IPS-15b (cell line): ENCODE results near the gene MBD4.
A peak's percentile ranks its signal among the peaks of the same experiment; 100 is the strongest.
"Not testable (repeated sequence)": the region's sequence is repeated elsewhere in the genome, so short reads cannot be mapped to it uniquely, and the experiment has no call there.

Experiments
- H3K27me3 ChIP-seq: one replicate; pipeline ENCODE4 v1.6.1; 2013; ENCODE audit warnings: low read length; ENCODE audit not compliant: control insufficient read depth, insufficient read depth
- H3K36me3 ChIP-seq: one replicate; pipeline ENCODE4 v1.6.1; 2013; ENCODE audit warnings: low read length; ENCODE audit not compliant: control insufficient read depth, insufficient read depth
- H3K4me1 ChIP-seq: one replicate; pipeline ENCODE4 v1.6.1; 2013; ENCODE audit warnings: mild to moderate bottlenecking, low read length; ENCODE audit not compliant: control insufficient read depth, insufficient read depth
- H3K4me3 ChIP-seq: one replicate; pipeline ENCODE4 v1.5.1; 2013; ENCODE audit warnings: low read depth, low read length
- H3K9ac ChIP-seq: one replicate; pipeline ENCODE4 v1.6.1; 2013; ENCODE audit warnings: low read depth, mild to moderate bottlenecking, low read length
- H3K9me3 ChIP-seq: one replicate; pipeline ENCODE4 v1.6.1; 2013; ENCODE audit warnings: mild to moderate bottlenecking, low read length; ENCODE audit not compliant: control insufficient read depth, insufficient read depth

MBD4 gene

DNA sequence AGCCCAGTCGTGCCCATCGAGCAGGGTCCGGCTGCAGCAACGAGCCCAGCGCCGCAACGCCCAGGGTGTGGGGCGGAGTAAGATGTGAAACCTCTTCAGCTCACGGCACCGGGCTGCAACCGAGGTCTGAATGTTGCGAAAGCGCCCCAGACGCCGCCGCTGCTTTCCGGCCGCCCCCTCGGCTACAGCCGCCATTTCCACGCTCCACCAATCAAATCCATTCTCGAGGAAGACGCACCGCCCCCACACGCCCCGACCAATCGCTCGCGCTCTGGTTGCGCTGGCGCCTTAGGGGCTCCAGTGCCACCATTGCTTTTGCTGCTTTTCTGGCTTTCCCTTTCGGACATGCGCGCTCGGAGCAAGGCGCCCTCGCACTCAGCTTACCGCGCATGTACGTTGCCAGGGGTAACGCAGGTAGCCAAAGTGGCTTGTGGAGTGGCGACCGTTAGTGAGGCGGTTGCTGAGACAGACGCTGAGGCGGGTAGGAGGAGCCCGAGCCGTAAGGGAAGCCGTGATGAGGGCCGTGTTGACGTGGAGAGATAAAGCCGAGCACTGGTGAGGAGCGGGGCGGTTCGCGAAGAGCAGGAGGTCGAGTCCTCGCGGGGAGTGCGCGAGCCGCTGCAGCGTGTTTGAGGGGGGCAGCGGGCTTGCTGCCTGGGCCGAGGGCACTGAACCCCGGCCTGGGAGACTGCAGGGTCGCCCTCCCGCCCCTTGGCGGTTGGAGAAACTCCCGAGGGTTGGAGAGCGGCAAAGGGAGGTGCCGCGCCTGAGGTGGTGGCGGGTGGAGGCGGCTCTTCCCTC lies at the start of gene MBD4, which contains the start of gene IFT122:
TSS of gene MBD4 (minus strand) at position 132 of the 801 bp plus-strand sequence. CDS start at position 17, 115 bp downstream.
TSS of gene IFT122 (plus strand) at position 408 of the 801 bp plus-strand sequence. CDS start at position 515, 107 bp downstream.
- H3K36me3 ChIP-seq, result peaks cover 11% of the 10 kb centered on the region

DNA sequence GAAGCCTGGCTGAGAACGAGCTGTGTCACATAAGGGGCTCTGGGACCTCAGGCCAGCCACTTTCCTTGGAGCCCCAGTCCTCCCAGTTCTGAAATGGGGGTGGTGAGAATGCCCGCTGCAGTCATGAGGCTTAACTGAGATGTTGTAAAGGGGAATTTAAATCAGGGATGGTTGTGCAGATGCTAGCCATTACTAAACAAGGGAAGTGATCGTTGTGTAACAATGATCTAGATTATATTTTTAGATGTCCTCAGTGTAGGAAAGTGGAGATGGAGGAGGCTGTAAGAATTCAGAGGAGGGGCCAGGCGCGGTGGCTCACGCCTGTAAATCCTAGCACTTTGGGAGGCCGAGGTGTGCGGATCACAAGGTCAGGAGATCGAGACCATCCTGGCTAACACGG lies 49.5 kb upstream of the MBD4 start:
- not testable (repeated sequence) for H3K36me3 ChIP-seq, H3K4me1 ChIP-seq, H3K9ac ChIP-seq, H3K9me3 ChIP-seq, H3K27me3 ChIP-seq, H3K4me3 ChIP-seq

More for the DNA sequence above, at the start of gene MBD4, which contains the start of gene IFT122:
- Histone ChIP-seq H3K9me3 (no peaks in the 10 kb centered on the region), H3K27me3 (no peaks in the 10 kb centered on the region), H3K9ac (peak within 1 kb of the TSS; percentile 95), H3K4me1 (no peaks in the 10 kb centered on the region), H3K4me3 (peak within 1 kb of the TSS; percentile 98)

DNA sequence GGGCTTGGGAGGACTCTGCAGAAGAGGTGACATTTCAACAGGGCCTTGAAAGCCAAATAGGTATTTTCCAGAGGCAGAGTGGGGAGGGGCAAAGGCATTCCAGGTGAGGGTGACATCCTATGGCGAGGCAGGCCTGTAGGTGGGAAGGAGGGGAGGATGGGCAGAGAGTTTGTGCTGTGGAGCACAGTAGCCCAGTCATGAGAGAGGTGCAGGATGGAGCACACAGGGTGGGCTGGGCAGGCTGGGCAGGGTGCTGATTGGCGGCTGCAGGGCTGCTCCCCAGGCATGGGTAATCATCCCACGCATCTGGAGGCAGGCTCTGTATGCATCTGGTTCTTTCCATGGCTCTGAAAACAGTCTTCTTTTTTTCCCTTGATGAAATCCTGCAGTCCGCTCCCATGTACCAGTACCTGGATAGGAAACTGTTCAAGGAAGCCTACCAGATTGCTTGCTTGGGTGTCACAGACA lies 48.2 kb upstream of the MBD4 start:
- H3K4me1 ChIP-seq, H3K9me3 ChIP-seq, H3K27me3 ChIP-seq, H3K36me3 ChIP-seq, H3K9ac ChIP-seq, H3K4me3 ChIP-seq: not testable (repeated sequence)

DNA sequence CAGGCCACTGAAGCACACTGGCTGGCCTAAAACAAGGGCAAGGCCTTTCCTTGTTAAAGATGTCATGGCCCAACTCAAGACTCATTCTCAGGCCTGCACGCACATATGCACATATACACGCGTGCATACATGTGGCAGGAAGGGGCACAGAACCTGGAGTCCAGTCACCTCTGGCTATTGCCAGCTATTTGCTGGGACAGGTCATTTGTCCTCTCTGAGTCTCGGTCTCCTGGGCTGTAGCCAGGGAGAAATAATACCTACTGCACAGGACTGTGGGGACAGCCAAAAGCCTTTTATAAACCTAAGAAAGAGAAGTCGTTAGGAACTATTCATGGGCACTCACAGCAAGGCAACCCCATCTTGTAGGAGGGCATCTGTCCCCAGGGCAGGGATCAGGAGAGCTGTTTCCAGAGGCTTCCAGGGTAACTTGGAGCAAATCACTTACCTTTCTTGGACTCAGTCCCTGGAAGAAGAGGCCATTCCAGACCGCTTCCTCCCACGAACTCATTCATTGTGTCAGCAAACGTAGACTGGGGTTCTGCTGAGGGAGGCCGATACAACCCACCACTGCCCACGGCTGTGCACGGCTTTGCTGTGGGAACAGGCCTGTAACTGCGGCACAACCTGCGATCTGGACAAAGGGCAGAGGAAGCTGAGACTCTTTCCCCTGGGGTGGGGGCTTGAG lies 47.6 kb upstream of the MBD4 start:
- H3K9ac ChIP-seq, result no peak overlapping the region
- H3K4me1 ChIP-seq, result peaks cover 6% of the 10 kb centered on the region
- no peaks in the 10 kb centered on the region for H3K27me3 ChIP-seq
- no peak overlapping the region for H3K4me3 ChIP-seq
- no peaks in the 10 kb centered on the region for H3K9me3 ChIP-seq
- peaks cover 6% of the 10 kb centered on the region for H3K36me3 ChIP-seq

DNA sequence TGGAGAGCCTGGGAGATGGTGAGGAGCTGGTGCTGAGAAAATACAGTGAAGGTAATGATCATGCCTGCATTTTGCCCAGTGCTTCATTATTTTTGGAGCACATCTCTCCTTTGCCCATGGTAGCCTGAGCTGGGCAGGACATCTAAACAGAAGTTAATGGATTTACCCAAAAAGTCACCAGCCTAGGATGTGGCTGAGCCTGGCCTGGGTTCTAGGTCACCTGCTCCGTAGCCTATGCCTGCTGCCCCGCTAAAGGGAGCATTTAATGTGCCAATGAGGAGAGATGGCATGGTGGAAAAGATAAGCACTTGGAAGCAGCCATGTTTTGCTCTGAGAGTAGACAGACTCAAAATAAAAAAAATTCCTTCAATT lies 46.9 kb upstream of the MBD4 start:
- no peaks in the 10 kb centered on the region for H3K27me3 ChIP-seq
- H3K4me1 ChIP-seq, result peaks cover 6% of the 10 kb centered on the region
- no peak overlapping the region for H3K9ac ChIP-seq
- H3K9me3 ChIP-seq, result no peaks in the 10 kb centered on the region
- H3K36me3 ChIP-seq, result peaks cover 6% of the 10 kb centered on the region
- H3K4me3 ChIP-seq, result no peak overlapping the region

DNA sequence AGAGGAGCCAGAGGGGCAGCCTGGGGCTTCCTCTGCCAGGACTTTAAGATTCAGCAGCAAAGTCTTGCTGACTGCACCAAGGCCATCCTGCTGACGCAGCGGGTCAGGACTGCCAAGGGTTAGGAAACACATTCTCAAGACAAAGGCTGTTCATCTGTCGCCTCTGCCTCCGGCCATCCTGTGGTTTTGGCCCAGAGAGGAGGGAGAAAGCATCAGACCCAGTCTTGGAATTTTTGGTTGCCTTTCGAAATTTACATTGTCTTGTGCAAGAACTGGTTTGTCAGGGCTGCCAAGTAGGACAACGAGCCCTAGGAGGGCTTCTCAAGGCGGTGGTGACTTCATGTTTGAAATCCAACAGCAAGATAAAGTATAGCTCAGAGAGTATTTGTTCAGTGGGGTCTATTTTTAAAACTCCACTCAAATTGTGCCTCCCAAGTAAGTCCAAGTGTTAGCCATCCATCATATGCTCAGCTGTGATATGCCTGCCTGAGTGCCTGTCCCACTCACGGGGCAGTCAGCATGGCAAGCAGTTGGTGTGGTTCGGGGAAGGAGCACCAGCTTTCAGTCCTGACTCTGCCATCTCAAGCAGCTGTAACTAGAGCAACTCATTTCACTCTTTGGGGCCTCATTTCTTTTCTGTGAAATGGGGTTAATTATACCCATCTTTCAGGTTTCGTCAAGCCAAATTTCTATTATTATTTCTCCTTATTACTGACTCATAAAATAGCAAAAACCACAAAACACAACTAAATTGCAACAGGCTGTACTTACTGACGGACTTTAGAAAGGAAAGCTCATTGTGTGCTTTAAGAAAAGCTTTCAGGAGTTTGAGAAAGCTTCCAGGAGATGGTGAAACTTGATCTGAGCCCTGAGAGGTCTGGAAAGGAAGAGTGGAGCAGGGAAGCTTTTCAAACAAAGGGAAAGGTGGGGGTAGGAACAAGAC lies 46.2 kb upstream of the MBD4 start:
- Histone ChIP-seq H3K9ac (no peak overlapping the region), H3K9me3 (no peaks in the 10 kb centered on the region), H3K4me1 (peaks cover 6% of the 10 kb centered on the region), H3K27me3 (no peaks in the 10 kb centered on the region), H3K4me3 (no peak overlapping the region), H3K36me3 (peaks cover 6% of the 10 kb centered on the region)

DNA sequence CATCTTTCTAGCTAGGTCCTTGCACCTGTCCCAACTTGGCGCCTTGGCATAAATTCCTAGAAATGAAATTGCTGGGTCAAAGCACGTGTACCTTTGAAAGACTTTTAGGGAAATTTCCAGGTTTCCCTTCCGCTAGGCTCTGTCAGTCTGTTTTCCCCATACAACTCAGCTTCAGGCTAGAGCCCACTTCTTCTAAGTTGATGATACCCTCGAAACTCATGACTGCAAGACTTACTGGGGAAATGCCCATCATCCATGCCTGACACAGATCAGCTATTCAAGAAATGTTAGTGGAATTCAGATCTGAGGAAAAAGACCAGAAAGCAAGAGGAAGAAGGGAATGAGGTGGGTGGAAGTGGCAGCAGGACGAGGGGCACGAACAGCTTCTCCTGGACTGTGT lies 45.4 kb upstream of the MBD4 start:
- H3K36me3 ChIP-seq, result peaks cover 11% of the 10 kb centered on the region
- not testable (repeated sequence) for H3K9ac ChIP-seq, H3K9me3 ChIP-seq, H3K4me3 ChIP-seq, H3K27me3 ChIP-seq, H3K4me1 ChIP-seq

DNA sequence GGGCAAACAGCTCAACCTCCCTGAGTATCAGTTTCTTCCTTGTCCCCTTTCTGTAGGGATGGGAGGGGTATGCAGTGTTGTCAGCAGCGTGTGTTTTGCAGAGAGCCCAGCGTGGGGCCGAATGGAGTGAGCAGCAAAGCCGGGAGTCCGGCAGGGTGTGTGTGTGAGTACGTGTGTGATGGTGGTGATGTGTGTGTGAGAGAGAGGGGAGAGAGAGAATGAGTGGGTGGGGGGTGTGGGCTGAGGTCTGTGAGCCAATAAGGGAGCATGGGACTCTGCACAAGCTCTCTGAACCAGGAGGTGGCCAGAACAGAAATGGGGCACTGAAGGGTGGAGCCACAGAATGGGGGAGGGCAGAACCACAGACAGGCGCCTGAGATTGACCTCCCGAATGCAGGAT lies 44.1 kb upstream of the MBD4 start:
- peaks cover 3% of the 10 kb centered on the region for H3K4me1 ChIP-seq

DNA sequence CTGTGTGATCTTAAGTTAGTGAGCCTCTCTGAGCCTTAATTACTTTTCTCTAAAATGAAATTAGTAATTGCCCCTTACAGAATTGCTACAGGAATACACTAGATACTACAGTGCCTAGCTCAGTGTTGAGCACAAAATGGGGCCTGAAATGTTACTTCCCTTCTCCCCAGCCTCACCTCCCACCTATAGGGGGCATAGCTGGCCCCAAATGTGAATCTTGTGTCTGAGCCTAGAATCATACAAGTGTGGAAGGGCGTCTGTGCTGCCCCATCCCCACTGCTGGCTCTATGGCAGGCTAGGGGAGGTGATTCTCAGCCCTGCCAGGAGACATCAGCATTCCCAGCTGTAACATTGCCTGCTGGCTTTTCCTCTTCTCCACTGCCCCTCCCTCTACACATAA lies 43.0 kb upstream of the MBD4 start:
- H3K4me3 ChIP-seq, result no peak overlapping the region
- peaks cover 16% of the 10 kb centered on the region for H3K36me3 ChIP-seq
- H3K27me3 ChIP-seq, result no peaks in the 10 kb centered on the region
- H3K9me3 ChIP-seq, result no peaks in the 10 kb centered on the region
- H3K4me1 ChIP-seq, result peaks cover 3% of the 10 kb centered on the region
- no peak overlapping the region for H3K9ac ChIP-seq

More for the DNA sequence above, 44.1 kb upstream of the MBD4 start:
- Histone ChIP-seq H3K4me3 (no peak overlapping the region), H3K9me3 (no peaks in the 10 kb centered on the region), H3K27me3 (no peaks in the 10 kb centered on the region), H3K9ac (no peak overlapping the region), H3K36me3 (peaks cover 16% of the 10 kb centered on the region)

DNA sequence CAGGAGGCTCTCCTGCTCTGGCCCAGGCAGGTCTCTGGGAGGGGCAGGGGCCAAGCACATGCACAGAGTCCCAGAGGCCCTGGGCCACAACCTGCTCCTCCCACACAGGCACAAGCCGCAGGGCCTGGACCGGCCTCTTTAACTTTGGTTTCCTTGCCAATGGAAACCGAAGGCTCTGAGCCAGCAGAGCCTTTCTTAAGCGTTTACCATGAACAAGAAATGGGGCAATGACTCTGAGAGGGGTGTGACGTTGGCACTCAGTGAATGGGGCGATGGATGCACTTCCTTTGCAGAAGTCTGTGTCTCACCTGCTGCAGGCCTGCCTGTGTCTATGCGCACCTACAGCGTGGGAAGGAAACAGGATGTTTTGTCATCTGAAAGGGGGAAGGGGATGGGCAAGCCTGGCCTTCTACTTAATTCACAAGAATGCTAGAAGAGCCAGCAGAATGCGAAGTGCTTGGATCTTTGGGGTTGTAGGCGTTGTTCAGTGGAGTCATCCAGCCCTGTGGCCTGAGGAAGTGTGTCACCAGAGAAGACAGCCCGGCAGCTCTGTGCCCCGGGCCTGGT lies 42.1 kb upstream of the MBD4 start:
- Histone ChIP-seq H3K27me3 (no peaks in the 10 kb centered on the region), H3K9me3 (no peaks in the 10 kb centered on the region), H3K4me3 (no peak overlapping the region), H3K9ac (no peak overlapping the region), H3K4me1 (peaks cover 3% of the 10 kb centered on the region), H3K36me3 (peaks cover 21% of the 10 kb centered on the region)

DNA sequence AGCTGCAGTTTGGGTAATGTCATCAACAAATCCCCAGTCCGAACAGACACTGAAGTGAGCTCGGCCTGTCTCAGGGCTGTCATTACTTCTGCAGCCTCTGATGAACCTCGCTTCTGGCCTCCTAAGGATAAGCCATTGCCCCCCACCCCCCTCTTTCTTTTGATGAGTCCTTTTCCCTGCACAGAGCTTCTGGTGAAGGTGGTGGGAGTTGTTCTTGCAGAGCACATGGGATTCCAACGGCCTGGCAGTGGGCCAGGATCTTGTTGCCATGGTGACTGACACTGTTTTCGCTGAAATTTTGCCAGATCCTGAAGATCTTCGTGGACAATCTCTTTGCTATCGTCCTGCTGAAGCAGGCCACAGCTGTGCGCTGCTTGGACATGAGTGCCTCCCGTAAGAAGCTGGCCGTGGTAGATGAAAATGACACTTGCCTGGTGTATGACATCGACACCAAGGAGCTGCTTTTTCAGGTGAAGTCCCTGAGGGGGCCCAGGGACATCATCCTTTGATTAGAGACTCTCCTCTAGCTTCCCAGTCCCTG lies 41.5 kb upstream of the MBD4 start:
- H3K4me3 ChIP-seq, H3K4me1 ChIP-seq, H3K27me3 ChIP-seq, H3K9me3 ChIP-seq, H3K9ac ChIP-seq: not testable (repeated sequence)
- peaks cover 21% of the 10 kb centered on the region for H3K36me3 ChIP-seq
